Measurements from ENCODE around the gene JCAD. TPM values are rescaled to one million over a fixed set of nuclear protein-coding genes. Genes with fewer than 3 reads are reported as not detected.
"Not testable (repeated sequence)": the region's sequence is repeated elsewhere in the genome, so short reads cannot be mapped to it uniquely, and the experiment has no call there.

The JCAD gene
- total RNA-seq, 1 donor from 2014 or later: 60.5 TPM

DNA sequence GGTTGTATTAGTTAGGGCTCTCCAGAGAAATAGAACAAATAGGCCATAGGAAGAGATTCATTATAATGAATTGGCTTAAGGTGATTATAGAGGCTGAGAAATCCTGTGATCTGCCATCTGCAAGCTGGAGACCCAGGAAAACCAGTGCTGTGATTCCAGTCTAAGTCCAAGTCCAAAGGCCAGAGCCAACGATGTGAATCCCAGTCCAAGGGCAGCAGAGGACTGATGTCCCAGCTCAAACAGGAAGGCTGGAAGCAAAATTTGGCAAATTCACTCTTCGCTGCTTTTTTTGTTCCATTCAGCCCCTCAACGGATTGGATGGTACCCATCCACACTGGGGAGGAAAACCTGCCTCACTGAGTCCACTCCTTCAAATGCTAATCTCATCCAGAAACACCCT, 68.0 kb downstream of the JCAD start:
- DNase-seq (ENCODE audit: low read depth in 2 of 2): no peak

DNA sequence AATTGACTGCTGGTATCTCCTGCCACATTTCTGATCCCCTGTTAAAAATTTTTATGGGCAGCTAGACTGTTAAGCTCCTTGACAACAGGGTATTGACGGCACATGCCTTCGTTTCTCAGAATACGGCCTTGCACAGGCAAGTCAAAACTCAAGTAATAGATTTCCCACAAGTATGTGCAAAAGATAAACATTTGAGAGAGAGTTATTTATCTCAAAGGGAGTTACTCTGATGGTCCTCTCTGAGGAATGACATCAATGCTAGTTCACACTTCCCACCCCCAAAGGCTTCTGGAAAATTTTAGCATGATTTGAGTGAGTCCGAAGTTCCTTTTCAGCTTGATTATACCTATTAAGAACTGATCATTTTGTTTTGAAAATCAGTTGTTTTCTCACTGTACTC, 71.9 kb downstream of the JCAD start:
- DNase-seq (ENCODE audit: low read depth in 2 of 2): no peak

DNA sequence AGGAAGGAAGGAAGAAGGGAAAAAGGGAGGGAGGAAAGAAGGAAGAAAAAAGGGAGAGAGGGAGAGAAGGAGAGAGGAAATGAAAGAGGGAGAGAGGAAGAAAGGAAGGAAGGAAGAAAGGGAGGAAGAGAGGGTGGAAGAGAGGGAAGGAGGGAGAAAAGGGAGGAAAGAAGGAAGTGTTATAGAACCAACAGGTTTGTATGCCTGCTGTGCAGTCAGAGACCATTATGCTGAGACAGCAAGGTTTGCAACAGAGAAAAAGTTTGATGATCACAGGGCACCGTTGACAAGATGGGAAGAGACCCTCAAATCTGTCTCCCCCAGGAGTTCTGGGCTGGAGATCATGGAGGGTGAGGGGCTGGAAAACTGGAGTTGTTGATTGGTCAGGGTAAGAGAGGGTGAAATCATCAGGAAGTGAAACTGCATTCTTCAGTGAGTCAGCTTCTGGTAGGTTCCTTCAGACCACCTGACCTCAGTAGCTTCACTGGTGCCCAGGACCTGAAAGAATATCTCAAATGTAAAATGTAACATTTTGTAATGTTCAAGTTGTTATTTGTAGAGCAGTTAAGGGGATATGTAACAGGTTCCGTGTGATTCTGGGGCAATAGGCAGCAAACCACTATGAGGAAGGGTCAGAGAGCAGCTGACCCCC, 76.3 kb downstream of the JCAD start:
- DNase-seq (ENCODE audit: low read depth in 2 of 2): no peak

DNA sequence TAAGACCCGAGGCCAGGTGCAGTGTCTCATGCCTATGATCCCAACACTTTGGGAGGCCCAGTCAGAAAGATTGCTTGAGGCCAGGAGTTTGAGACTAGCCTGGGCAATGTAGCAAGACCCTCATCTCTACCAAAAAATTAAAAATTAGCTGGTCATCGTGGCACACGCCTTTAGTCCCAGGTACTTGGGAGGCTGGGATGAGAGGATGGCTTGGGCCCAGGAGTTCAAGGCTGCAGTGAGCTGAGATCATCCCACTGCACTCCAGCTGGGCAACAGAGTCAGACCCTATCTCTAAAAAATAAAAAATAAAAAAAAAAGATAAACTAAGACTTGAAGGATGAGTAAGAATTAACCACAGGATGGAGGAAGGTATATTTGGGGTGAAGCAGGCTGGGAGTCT, 77.9 kb downstream of the JCAD start:
- DNase-seq (ENCODE audit: low read depth in 2 of 2): no peak

DNA sequence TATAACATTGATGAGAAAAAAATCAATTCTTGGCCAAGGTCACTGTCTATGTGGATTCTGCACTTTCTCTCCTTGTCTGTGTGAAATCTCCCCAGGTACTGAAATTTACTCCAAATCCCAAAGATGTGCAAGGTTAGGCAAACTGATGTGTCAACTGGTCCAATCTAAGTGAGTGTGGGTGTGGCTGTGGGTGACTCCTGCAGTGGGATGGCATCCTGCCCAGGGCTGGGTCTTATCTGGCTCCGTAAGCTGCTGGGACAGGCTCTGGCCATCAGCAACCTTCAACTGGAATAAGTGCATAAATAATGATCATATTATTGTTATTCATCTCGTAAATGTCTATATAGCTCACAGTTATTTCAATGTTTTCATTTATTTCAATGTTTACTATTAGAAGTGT, 79.3 kb downstream of the JCAD start:
- DNase-seq (ENCODE audit: low read depth in 2 of 2): no peak

DNA sequence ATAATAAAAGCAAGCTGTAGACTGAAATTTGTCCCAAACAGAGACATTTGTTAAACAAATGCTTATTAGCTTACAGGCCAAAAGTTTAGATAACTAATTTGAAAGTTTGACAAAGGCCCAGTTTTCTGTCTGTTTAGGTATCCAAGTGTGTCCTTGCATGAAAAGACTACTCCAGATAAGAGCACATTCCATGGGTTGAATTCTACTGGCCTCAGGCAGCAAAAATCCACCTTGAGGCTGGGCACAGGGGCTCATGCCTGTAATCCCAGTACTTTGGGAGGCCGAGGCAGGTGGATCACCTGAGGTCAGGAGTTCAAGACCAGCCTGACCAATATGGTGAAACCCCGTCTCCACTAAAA, 80.0 kb downstream of the JCAD start:
- DNase-seq (ENCODE audit: low read depth in 2 of 2): not testable (repeated sequence)

DNA sequence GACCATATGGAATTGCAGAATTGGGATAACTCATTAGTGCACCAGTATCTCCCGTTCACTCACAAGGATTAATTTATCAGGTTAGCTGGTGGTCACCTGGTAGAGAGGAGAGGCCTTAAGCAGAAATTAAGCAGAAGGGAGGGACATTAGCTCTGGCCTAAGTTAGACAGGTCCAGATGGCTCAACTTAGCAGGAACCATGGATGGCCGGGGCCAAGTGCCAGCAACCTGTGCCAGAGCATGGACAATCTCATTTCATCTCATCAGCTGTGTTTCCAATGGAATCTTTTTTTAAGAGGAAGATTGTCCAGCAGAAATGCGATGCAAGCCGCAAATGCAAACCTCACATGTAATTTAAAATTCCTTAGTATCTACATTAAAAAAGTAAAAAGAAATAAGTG, 82.2 kb downstream of the JCAD start:
- DNase-seq (ENCODE audit: low read depth in 2 of 2): no peak

DNA sequence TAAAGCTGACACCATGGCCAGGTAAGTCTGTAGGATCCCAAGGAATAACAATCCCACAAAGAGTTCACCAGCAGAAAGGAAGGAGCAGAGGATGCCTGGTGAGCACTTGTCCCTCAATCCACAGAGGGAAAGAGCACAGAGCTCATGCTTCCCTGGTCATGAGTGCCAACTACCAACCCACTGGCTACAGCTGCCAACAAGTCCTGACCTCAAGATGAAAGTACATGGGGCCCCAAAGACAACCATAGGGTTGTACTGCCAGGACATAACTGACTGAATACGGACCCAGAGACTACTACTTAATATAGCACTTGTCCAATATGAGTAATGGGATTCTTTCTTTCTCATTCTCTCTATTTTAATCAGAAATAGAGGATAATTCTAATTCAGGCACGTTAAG, 83.3 kb downstream of the JCAD start:
- DNase-seq (ENCODE audit: low read depth in 2 of 2): no peak

DNA sequence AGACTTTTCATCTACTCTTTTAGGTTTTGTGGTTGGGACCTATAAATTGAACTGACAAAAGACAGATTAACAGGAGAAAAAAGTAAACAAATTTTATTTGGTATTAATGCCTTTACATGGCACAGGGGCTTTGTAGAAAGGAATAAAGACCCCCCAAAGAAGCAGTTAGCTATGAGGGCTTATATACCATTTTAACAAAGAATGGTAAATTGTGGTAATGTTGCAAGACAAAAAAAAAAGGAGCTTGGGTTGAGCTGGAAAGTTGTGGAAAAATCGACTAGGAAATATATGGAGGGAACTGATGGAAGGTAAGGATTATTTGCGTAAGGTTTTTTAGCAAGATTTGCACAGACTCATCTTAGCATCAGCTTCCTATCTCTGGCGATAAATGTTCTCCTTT, 84.6 kb downstream of the JCAD start:
- no peak for DNase-seq (ENCODE audit: low read depth in 2 of 2)

DNA sequence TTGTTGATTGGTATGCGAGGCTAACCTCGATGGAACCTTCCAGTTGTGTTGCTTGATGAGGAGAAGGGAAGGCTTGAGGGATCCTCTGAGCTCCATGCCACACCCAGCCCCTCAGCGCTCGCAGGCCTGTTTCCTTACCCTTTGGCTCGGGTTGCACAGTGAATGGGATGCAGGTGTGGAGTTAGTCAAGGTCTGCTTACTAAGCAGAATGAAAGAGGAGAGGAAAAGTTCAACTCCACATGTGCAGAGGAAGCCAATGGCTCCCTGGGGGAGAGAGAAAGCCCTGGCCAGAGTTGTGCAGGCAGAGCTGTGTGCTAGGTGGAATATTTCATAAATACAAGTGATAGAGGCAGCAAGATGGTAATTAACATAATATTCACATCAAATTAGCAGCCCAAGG, 85.5 kb downstream of the JCAD start:
- no peak for DNase-seq (ENCODE audit: low read depth in 2 of 2)

DNA sequence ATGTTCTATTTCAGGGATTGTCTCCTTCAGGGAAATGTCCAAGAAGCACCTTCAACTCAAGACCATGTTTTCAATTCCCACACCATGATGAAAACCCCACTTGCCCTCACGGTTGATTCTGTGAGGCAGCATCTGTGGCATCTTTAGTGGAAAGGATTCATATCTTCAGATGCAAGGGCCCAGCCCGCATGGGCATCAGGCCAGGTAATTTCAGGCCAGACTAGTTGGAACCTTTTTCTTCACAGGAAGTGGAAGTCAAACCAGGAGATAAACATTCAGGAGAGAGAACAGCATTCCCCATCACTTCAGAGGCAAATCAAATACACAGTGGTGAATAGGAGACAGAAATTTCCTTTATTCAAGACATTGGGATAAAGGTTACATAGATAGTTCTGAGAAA, 88.8 kb downstream of the JCAD start:
- peak in 1 of 2 donors; percentile 57 for DNase-seq (ENCODE audit: low read depth in 2 of 2)

DNA sequence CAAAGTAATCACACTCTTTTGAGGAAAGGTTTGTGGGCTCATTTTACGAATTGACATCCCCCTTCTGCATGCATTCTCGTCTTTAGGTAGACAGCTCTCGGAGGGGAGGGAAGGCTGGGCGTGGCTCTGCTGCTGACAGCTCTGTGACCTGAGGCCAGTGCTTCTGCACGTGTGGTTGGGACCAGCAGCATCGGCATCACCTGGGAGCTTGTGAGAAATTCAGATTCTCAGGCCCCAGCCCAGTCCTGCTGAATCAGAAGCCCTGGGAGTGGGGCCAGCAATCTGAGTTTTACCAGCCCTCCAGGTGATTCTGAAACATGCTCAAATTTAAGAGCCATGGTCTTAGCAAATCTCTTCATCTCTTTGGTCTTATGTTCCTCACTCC, 89.4 kb downstream of the JCAD start:
- DNase-seq (ENCODE audit: low read depth in 2 of 2): no peak

DNA sequence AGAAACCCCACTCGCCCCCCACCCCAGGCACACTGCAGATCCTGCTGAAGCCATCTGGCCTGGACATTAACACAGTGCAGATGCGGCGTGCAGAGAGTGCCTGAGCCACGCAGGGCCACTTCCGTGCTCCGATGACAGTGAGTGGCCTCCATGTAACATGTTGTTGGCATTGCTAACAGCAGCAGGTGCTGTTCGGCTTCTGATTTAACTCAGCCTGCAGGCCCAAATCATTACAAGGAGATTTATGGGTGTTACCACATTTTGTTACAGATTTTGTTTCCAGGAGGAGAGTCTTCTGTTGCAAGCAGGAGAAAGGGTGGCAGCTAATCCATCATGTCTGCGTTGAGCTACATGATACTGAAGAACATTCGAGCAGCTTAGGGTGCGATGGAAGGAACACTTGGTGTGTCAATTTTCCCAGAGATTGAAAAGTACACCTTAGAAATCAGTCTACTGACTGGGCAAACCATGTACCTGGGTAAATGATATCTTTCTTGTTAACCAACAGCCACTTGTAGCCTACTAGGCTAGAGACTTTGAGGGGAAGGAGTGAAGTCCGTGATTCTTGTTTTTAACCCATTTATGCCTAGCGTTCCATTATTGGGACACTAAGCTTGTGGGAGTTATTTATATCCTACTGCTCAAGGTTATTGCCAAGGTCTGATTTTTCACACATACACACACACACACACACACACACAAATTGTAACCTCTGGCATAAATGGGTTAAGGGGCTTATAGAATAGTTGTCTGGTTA, 90.0 kb downstream of the JCAD start:
- DNase-seq (ENCODE audit: low read depth in 2 of 2): no peak

DNA sequence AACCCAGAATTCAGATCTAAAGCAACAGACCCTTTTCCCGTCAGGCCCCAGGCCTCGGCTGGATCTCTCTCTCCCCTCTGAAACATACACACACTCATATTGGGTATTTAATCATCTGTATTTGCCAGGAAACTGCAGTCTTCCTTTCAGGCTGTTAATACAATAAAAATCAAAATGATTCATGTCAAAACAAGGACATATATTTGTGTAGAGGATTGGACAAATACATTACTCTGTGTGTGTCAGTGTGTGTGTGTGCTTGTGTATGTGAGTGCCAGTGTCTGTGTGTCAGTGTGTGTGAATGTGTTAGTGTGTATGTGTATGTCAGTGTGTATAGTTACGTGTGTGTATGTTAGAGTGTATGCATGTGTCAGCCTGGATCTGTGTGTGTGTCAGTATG, 90.8 kb downstream of the JCAD start:
- DNase-seq (ENCODE audit: low read depth in 2 of 2): peak; percentile 74 to 80

DNA sequence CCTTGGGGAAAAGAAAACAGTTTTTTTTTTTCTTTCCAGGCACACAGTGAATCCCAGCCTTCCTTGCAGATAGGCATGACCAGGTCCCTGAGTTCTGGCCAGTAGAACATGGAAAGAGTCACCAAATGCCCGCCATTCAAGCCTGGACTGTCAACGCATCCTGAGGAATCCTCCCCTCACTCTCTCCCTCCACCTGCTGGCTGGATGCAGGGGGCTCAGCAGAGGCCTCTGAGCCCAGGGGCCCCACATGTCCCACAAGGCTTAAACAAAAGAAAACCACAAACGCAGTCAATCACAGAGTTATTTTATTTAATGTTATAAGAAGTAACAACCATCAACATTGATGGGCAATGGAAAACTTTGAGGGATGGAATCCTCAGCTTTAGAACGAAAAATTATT, 93.1 kb downstream of the JCAD start:
- no peak for DNase-seq (ENCODE audit: low read depth in 2 of 2)
